HG03432 (cell line): ENCODE results near the gene DLL3.
A peak's percentile ranks its signal among the peaks of the same experiment; 100 is the strongest.
"Not testable (repeated sequence)": the region's sequence is repeated elsewhere in the genome, so short reads cannot be mapped to it uniquely, and the experiment has no call there.

Experiments used
- ATAC-seq: cut with Tn5 transposase; IDR thresholded peaks from one replicate; pipeline ENCODE4 v1.9.1; 2021; ENCODE audit warnings: mild to moderate bottlenecking, moderate library complexity; ENCODE audit not compliant: unreplicated experiment

Gene DLL3

GRCh38 chr19:39498798-39499642 lies at the start of gene DLL3:
Gene DLL3, plus strand, starts transcription at chr19:39498947. Its CDS starts 28 bp downstream, at chr19:39498975.
- no peak for ATAC-seq

GRCh38 chr19:39449116-39449797 lies 49.5 kb upstream of the DLL3 start:
- ATAC-seq: no peak

GRCh38 chr19:39451257-39451656 lies 47.5 kb upstream of the DLL3 start:
- not testable (repeated sequence) for ATAC-seq

- ATAC-seq: no peak
Observed at GRCh38 chr19:39463403-39463802, 35.3 kb upstream of the DLL3 start.

GRCh38 chr19:39465956-39466747 lies 32.6 kb upstream of the DLL3 start:
- no peak for ATAC-seq

GRCh38 chr19:39467941-39468340 lies 30.8 kb upstream of the DLL3 start:
- ATAC-seq: no peak

GRCh38 chr19:39469036-39469435 lies 29.7 kb upstream of the DLL3 start:
- no peak for ATAC-seq

- no peak for ATAC-seq
Observed at GRCh38 chr19:39469567-39469966, 29.2 kb upstream of the DLL3 start.

GRCh38 chr19:39470724-39471339 lies 27.9 kb upstream of the DLL3 start:
- ATAC-seq: no peak

- no peak for ATAC-seq
Observed at GRCh38 chr19:39471756-39472536, 26.8 kb upstream of the DLL3 start.

- ATAC-seq: no peak
Observed at GRCh38 chr19:39472746-39473442, 25.9 kb upstream of the DLL3 start.

- no peak for ATAC-seq
Observed at GRCh38 chr19:39473443-39473960, 25.2 kb upstream of the DLL3 start.

GRCh38 chr19:39474139-39474620 lies 24.6 kb upstream of the DLL3 start:
- ATAC-seq: no peak

GRCh38 chr19:39475748-39476147 lies 23.0 kb upstream of the DLL3 start:
- no peak for ATAC-seq

GRCh38 chr19:39479319-39479801 lies 19.4 kb upstream of the DLL3 start:
- ATAC-seq: not testable (repeated sequence)

- no peak for ATAC-seq
Observed at GRCh38 chr19:39479916-39480315, 18.8 kb upstream of the DLL3 start.

GRCh38 chr19:39480337-39481228 lies 18.2 kb upstream of the DLL3 start, which contains the start of gene TIMM50:
Gene TIMM50, plus strand, starts transcription at chr19:39480838. Its CDS starts 16 bp downstream, at chr19:39480854.
- peak; percentile 90 for ATAC-seq

GRCh38 chr19:39481229-39481545 lies 17.6 kb upstream of the DLL3 start:
- no peak for ATAC-seq
